Stomach (tissue), 9 donors: Measurements from ENCODE around the gene WWOX. TPM values are rescaled to one million over a fixed set of nuclear protein-coding genes. Genes with fewer than 3 reads are reported as not detected.
A peak's percentile ranks its signal among the peaks of the same experiment; 100 is the strongest.

Source experiments
- DNase-seq, 2 donors: peaks; one replicate each; pipeline versions ENCODE4 v3.0.0 to v3.0.0-alpha.2; 2013 to 2019
- H3K27ac ChIP-seq, 5 donors: fragments of 200-600 bp in 4 of 5; sonication (generic) in 4 of 5; one replicate each; pipeline ENCODE4 v1.5.1; 2013 to 2019; ENCODE audit warnings: mild to moderate bottlenecking in 1 of 5, moderate library complexity in 1 of 5
- H3K27me3 ChIP-seq, 3 donors: fragments of 200-600 bp; sonication (generic); one replicate each; pipeline ENCODE4 v1.5.1; 2017 to 2019; ENCODE audit warnings: mixed run types in 1 of 3
- H3K36me3 ChIP-seq, 4 donors: fragments of 200-600 bp; sonication (generic); 1 replicate in 3 of 4; 2 replicates in 1 of 4; pipeline ENCODE4 v1.5.1; 2016 to 2019
- H3K4me1 ChIP-seq, 4 donors: fragments of 200-600 bp; sonication (generic); one replicate each; pipeline ENCODE4 v1.5.1; 2016 to 2019
- H3K4me3 ChIP-seq, 4 donors: fragments of 200-600 bp; sonication (generic) in 3 of 4; one replicate each; pipeline ENCODE4 v1.5.1; 2016 to 2019; ENCODE audit warnings: mild to moderate bottlenecking in 1 of 4
- H3K9me3 ChIP-seq, 4 donors: fragments of 200-600 bp; sonication (generic); one replicate each; pipeline ENCODE4 v1.5.1; 2016 to 2019
- CTCF ChIP-seq, 7 experiments: fragments of 450-650 bp in 4 of 7; fragments of 200-600 bp in 3 of 7; sonication (generic) in 3 of 7; IDR thresholded peaks; one replicate each; pipeline ENCODE4 v1.5.1; 2016 to 2019; ENCODE audit warnings: antibody characterized with exemption in 7 of 7, control low read depth in 2 of 7, mild to moderate bottlenecking in 1 of 7
- EP300 ChIP-seq: sonication (generic); formaldehyde crosslinking; IDR thresholded peaks from one replicate; pipeline ENCODE4 v1.6.1; 2017; ENCODE audit warnings: antibody characterized with exemption
- POLR2A ChIP-seq, 4 donors: fragments of 450-650 bp; IDR thresholded peaks; one replicate each; pipeline ENCODE4 v1.6.1; 2016; ENCODE audit warnings: antibody characterized with exemption in 4 of 4, control low read depth in 2 of 4, mild to moderate bottlenecking in 1 of 4, moderate library complexity in 1 of 4
- POLR2AphosphoS5 ChIP-seq, 3 donors: sonication (generic); formaldehyde crosslinking; IDR thresholded peaks; one replicate each; pipeline ENCODE4 v1.6.1; 2016; ENCODE audit warnings: antibody characterized with exemption in 3 of 3
- WGBS, 5 donors: extraction: QIAGEN DNeasy Blood & Tissue Kit in 3 of 5; methylation state at CpG; one replicate each; pipeline versions ENCODE4 v1.1.5 to v1.1.7; 2013 to 2018; 5-methylcytosine and 5-hydroxymethylcytosine counted together
- intact Hi-C: fragments of 100-400 bp; cut with DNase I; formaldehyde crosslinking; loops from one replicate; pipeline ENCODE4 v1.15.1; 2023; ENCODE audit warnings: low total_unique reads
- polyA plus RNA-seq, 3 donors: library from polyadenylated mRNA; stranded (reverse); fragments of 200-250 nt; gene quantifications; one replicate each; pipeline ENCODE4 v1.2.3, GENCODE V29; 2013
- total RNA-seq, 5 donors: library from RNA; depleted of rRNA; stranded (reverse); fragments of >200 nt; gene quantifications; one replicate each; pipeline versions ENCODE4 v1.1.0 to v1.2.3, GENCODE V29; 2014 to 2016
- donor health status: healthy with polysubstance abuse.
- donor health status: Bipolar disorder and iron deficiency.
- donor health status: healthy.

The WWOX gene
- total and polyA plus RNA-seq, 8 donors = 7.7 to 129 (median 48.7) TPM

GRCh38 chr16:78396046-78396445 is 296.6 kb downstream of the WWOX start:
- Histone ChIP-seq H3K4me1 (peaks cover 0 to 14% (median under 1%) of the 10 kb centered on the region in 4 donors), H3K4me3 (no peak overlapping the region), H3K36me3 (no peaks in the 10 kb centered on the region), H3K27me3 (no peaks in the 10 kb centered on the region), H3K9me3 (no peaks in the 10 kb centered on the region), H3K27ac (no peak overlapping the region)
- 78 to 84% (median 83%) methylated on average over 2 of the region's 2 CpGs for WGBS, 5 donors
- no peak for TF ChIP-seq POLR2A (IDR thresholded peaks at IDR 0.05)
- TF ChIP-seq CTCF (IDR thresholded peaks at IDR 0.05) = peak in 1 of 7 experiments; percentile 24
- intact Hi-C loops = no loop called here
- no peak for DNase-seq

GRCh38 chr16:78396673-78397072 is 297.2 kb downstream of the WWOX start:
- TF ChIP-seq EP300 = no peak
- TF ChIP-seq POLR2A (IDR thresholded peaks at IDR 0.05) = no peak
- TF ChIP-seq POLR2AphosphoS5 (IDR thresholded peaks at IDR 0.05) = no peak
- TF ChIP-seq CTCF (IDR thresholded peaks at IDR 0.05) = no peak
- DNase-seq = no peak
- peaks cover 0 to 10% (median 0%) of the 10 kb centered on the region in 4 donors for H3K4me1 ChIP-seq
- no peaks in the 10 kb centered on the region for H3K9me3 ChIP-seq
- H3K36me3 ChIP-seq = no peaks in the 10 kb centered on the region
- 72 to 90% (median 78%) methylated on average over 4 of the region's 4 CpGs for WGBS, 5 donors
- H3K4me3 ChIP-seq = no peak overlapping the region
- no peak overlapping the region for H3K27ac ChIP-seq
- no peaks in the 10 kb centered on the region for H3K27me3 ChIP-seq
- intact Hi-C loops = no loop called here

GRCh38 chr16:78399384-78399783 is 299.9 kb downstream of the WWOX start:
- no peak overlapping the region for H3K27ac ChIP-seq
- TF ChIP-seq CTCF (IDR thresholded peaks at IDR 0.05) (no peak), POLR2A (IDR thresholded peaks at IDR 0.05) (no peak)
- DNase-seq = no peak
- H3K27me3 ChIP-seq = no peaks in the 10 kb centered on the region
- no peaks in the 10 kb centered on the region for H3K36me3 ChIP-seq
- intact Hi-C loops = no loop called here
- WGBS, 5 donors = 76 to 90% (median 80%) methylated on average over 5 of the region's 5 CpGs
- H3K4me1 ChIP-seq = no peaks in the 10 kb centered on the region
- no peak overlapping the region for H3K4me3 ChIP-seq
- H3K9me3 ChIP-seq = no peaks in the 10 kb centered on the region

- no peak for DNase-seq
- TF ChIP-seq POLR2A (IDR thresholded peaks at IDR 0.05) (no peak), EP300 (no peak), CTCF (IDR thresholded peaks at IDR 0.05) (no peak), POLR2AphosphoS5 (IDR thresholded peaks at IDR 0.05) (no peak)
- WGBS, 5 donors = 71 to 86% (median 80%) methylated on average over 3 of the region's 3 CpGs
- no peaks in the 10 kb centered on the region for H3K27me3 ChIP-seq
- no peak overlapping the region for H3K27ac ChIP-seq
- intact Hi-C loops = no loop called here
- H3K9me3 ChIP-seq = no peaks in the 10 kb centered on the region
- H3K4me1 ChIP-seq = no peaks in the 10 kb centered on the region
- H3K36me3 ChIP-seq = no peaks in the 10 kb centered on the region
- H3K4me3 ChIP-seq = no peak overlapping the region
Observed at GRCh38 chr16:78402833-78403232, 303.4 kb downstream of the WWOX start.
